Smooth muscle cell of the coronary artery (primary cell): Measurements from ENCODE around the gene ITPK1. TPM values are rescaled to one million over a fixed set of nuclear protein-coding genes. Genes with fewer than 3 reads are reported as not detected.

ENCODE experiments used
- total RNA-seq: library from RNA; depleted of rRNA; stranded (reverse); fragments of >200 nt; gene quantifications from 2 replicates; pipeline ENCODE4 v1.2.3, GENCODE V29; 2014; ENCODE audit warnings: low replicate concordance

The ITPK1 gene
- 19.9 and 40.3 TPM in 2 replicates for total RNA-seq

DNA sequence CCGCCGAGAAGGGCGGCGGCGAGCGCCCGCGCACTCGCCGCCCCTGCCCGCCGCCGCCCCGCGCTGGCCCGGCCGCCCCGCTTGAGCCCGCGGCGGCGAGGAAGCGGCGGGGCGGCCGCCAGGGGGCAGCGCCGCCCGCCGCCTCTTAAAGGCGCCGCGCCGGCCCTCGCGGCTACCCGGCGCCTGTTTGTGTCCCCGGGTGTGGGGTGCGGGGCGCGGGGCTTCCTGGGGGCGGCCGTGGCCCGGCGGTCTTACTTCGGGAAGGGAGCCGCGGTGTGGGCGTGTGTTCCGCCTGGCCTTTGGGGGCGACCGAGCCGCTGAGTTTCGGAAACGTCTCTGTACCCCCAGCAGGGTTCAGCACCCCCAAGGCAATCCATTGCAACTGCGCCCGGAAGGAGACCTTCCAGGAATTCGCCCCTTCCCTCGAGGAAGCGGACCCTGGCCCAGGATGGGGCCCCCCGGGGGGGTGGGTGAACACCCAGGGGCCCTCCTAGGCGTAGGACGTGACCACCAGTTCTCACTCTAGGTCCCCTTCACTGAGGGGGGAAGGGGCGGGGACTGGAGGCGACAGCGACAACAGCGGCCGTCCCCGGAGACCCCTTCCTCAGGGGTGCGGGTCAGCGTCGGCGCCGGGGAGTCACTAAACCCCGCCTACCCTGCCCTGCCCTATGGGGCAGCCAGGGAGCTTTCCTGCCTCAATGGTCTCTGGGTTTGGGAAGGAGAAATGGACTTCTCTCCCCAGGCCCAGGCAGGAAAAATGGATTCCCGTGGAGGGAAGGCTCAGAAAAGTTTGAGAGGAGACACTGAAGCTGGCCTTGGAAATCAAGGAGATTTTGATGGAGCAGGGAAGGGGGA, at the start of gene ITPK1:
Gene ITPK1, minus strand, starts transcription at position 105 of the 855 bp plus-strand sequence. CDS start 762 bp downstream, outside the sequence.

GRCh38 chr14:92922883-92923743, 192.6 kb downstream of the ITPK1 start, which contains the start of gene CHGA:
Gene CHGA, plus strand, starts transcription at chr14:92923150. Its CDS starts 210 bp downstream, at chr14:92923360.

Other genes with a start within 250 kb of the ITPK1 start
- 0.59 TPM in 1 of 2 replicates, not detected in the other for gene CHGA, start 192.8 kb downstream of the ITPK1 start, total RNA-seq
- 8.4 and 15.9 TPM in 2 replicates for gene MOAP1, start 69.0 kb upstream of the ITPK1 start, total RNA-seq
- 4.0 and 9.3 TPM in 2 replicates for gene LYSET, start 69.4 kb upstream of the ITPK1 start, total RNA-seq
- gene GON7, start 91.1 kb upstream of the ITPK1 start, total RNA-seq, result 11.6 and 11.7 TPM in 2 replicates
- 34.0 and 46.6 TPM in 2 replicates for gene UBR7, start 91.3 kb upstream of the ITPK1 start, total RNA-seq
- 21.4 and 22.1 TPM in 2 replicates for gene BTBD7, start 217.1 kb upstream of the ITPK1 start, total RNA-seq
- not detected in 2 replicates for gene COX8C, start 231.3 kb upstream of the ITPK1 start, total RNA-seq